Neural progenitor cell (in vitro differentiated cells): ENCODE data around the gene SPP1.

Experiments
- EZH2phosphoT487 ChIP-seq: fragments of 200-600 bp; sonication (generic); IDR thresholded peaks from 2 replicates; pipeline ENCODE4 v1.6.1; 2017; ENCODE audit warnings: antibody characterized with exemption
- TF ChIP-seq, protein P1 (sequence below): fragments of 200-600 bp; sonication (generic); IDR thresholded peaks from 2 replicates; pipeline ENCODE4 v1.5.1; 2017; ENCODE audit warnings: antibody characterized with exemption, mild to moderate bottlenecking

- TF ChIP-seq, protein P1, sequence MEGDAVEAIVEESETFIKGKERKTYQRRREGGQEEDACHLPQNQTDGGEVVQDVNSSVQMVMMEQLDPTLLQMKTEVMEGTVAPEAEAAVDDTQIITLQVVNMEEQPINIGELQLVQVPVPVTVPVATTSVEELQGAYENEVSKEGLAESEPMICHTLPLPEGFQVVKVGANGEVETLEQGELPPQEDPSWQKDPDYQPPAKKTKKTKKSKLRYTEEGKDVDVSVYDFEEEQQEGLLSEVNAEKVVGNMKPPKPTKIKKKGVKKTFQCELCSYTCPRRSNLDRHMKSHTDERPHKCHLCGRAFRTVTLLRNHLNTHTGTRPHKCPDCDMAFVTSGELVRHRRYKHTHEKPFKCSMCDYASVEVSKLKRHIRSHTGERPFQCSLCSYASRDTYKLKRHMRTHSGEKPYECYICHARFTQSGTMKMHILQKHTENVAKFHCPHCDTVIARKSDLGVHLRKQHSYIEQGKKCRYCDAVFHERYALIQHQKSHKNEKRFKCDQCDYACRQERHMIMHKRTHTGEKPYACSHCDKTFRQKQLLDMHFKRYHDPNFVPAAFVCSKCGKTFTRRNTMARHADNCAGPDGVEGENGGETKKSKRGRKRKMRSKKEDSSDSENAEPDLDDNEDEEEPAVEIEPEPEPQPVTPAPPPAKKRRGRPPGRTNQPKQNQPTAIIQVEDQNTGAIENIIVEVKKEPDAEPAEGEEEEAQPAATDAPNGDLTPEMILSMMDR = no peak
- TF ChIP-seq EZH2phosphoT487 = no peak
These were observed 8.3 kb upstream of the SPP1 start for GRCh38 chr4:87967193-87967592.
